ENCODE results near the gene NAV2.

The NAV2 gene

DNA sequence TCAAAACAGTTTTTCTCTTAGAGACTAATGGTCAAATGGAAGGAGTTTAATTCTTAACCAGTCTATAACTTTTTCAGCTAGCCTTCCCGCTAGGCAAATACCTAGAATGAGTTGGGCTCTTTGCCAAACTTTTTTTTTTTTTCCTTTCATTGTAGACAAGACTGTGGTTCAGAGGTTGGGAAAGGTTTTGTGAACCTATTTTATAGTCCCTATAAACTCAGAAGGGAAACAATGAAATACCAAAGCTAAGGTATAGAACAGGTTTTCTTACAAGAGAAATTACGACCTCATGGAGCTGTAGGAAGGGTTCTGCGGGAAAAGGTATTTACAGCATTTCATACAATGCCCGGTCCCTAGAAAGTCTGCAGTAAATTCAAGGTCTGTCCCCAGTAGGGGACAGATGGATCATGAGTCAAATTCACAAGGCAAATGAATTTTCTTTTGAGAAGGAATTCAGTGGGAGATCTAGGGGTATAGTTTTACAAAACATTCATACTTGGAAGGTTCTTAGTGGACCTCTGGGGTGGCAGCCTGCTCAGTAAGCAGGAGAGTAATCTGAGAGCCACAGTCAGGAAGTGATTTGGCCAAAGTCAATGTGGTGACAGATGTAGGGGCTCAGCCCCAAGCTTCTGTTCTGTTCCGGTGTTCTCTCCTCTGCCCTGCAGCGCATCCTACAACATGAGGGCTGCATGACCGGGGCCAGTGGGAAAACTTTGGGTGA is 300.9 kb downstream of the NAV2 start:
- DNase-seq = no peak

DNA sequence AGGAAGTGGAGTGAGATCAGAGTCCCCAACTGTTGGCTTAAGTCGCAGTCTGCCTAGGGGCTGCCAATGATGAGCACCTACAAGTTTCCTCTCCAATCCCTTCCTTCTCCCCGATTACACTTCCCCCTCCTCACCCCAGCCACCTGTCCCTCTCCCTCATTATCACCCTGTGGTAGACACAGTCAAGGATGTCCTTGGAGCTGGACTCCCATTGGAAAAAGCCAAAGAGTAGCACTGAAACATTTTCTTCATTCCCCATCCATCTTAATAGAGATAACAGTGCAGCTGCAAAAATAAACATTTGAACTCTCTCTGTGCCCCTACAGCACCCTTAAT is 301.4 kb downstream of the NAV2 start:
- no peak for DNase-seq

DNA sequence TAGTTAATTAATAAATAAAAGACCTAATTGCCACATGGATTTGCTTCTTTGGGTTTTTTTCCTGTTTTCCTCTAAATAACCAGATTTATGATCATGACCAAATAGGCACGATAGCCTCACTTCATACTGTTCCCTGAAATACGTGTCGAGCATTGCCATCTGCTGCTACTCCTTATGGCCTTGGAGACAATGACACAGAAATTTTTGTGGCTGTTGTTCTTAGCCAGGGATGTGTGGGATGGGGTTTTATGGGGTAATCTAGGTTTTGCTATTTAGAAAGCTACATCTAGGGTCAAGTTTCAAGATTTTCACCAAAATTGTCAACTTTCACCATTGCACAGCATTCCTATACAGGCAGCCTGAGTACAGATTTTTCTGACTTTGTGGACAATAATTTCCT is 302.5 kb downstream of the NAV2 start:
- no peak for DNase-seq

DNA sequence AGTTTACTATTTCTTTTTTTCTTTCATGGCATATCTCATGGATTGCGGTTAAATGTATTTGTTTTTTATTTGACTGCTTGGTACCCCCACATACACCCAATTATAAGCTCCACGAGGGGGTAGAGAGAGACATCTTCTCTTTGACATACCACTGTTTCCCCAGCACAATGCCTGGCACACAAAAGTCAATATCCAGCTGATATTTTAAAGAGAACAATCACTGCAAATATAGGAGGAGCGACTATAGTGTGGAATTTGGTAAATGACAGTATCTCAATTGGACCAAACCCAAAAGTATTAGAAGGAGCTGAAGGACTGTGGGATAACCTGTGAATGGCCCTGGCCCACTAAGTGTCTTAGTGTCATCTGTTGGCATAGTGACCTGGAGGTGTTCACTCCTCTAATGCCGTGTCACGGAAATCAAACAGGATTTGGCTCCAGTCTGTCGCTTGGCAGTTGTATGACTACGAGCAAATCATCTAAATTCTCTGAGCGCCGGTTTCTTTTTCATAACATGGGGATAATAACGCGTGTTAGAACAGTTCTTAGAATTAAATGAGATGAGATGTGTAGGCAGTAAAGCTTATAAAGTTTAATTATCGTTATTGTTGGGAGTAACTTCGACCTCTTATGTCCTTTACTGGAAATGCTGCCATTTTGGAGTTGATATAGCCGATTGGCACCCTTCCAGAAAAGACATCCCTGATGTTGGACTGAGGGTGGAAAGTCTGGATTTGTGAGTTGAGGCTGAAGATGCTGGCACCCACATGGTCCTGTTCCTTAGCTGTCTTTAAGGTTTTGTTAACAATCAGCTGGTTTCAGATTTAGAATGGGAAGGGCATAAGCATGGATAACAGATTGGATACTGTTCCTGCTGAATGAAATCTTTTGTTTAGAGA is 303.1 kb downstream of the NAV2 start:
- DNase-seq = no peak

DNA sequence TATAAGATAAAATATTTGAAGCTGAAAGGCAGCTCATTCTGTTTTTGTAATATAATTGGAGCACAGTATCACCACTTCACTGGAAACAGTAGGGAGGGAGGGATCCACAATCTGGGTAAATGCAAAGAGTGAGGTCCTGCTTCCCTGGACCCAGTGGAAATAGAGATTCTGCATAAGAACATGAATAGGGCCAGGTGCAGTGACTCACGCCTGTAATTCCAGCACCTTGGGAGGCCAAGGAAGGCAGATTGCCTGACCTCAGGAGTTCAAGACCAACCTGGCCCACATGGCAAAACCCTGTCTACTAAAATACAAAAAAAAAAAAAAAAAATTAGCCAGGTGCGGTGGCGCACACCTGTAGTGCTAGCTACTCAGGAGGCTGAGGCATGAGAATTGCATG is 303.9 kb downstream of the NAV2 start:
- no peak for DNase-seq

DNA sequence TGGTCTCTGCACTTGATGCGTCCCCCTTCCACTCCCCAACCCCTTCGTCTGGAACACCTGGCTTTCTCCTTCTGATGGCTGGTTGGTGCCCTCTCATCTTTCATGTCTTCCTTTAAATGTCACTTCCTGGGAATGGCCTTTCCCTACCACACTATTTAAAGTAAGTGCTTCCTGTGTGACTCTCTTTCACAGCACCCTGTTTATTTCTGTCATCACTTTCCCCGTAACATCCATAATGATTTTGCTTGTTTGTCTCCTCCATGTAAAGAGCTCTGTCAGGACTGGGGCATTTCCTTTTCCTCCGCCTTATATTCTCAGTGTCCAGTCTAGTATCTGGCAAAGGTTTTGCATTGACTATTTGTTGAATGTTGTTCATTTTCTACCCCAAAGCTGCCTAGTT is 304.7 kb downstream of the NAV2 start:
- no peak for DNase-seq

DNA sequence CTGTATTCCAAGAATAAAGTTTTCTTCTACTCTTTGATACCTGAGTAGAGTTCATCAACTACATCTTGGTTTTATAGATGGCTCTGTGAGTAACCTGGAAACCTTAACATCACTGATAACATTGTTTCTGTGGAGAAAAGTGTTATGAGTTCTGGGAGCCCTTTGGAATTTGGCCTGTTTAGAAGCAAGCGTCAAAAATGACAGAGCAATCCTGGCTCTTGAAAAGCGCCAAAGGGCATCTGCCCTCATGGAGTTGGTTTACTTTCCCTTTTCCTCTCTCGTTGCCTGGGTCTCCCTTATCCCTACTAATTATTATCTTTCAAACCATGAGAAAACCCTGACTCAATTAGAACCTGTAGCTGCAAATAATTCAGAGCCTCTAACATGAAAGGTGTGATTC is 307.6 kb downstream of the NAV2 start:
- no peak for DNase-seq

DNA sequence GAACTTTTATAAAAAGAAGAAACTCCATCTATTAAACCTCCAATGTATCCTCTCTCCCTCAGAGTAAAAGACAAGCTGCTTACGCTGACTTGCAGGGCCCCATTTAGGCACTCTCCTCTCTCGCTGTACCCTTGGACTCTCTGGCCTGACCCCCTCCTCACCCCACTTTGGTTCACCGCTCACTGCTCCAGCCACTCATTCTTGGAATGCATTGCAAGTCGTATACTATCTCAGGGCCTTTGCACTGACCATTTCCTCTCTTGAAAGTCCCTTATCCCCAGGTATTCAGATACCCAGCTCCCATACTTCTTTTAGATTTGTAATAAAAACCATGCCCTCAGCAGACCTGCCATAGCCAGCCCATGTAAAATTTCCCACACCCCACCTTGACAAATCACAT is 308.1 kb downstream of the NAV2 start:
- no peak for DNase-seq

DNA sequence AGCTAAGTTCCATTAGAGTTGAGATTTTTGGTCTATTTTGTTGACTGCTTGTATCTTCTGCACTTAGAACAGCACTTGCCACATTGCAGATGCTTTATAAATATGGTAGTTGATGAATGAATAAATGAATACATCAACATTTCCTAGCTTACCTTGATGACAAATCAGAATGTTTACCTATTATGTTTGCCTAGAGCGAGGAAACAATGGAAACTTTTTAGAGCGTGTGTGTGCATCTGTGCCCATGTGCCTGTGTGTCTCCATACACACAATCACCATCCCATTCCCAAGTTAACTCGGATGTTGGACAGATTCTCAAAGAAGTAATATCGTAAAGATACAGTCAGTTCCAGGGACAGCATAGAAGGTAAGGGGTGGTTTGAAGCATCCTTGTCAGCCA is 308.6 kb downstream of the NAV2 start:
- DNase-seq = no peak

DNA sequence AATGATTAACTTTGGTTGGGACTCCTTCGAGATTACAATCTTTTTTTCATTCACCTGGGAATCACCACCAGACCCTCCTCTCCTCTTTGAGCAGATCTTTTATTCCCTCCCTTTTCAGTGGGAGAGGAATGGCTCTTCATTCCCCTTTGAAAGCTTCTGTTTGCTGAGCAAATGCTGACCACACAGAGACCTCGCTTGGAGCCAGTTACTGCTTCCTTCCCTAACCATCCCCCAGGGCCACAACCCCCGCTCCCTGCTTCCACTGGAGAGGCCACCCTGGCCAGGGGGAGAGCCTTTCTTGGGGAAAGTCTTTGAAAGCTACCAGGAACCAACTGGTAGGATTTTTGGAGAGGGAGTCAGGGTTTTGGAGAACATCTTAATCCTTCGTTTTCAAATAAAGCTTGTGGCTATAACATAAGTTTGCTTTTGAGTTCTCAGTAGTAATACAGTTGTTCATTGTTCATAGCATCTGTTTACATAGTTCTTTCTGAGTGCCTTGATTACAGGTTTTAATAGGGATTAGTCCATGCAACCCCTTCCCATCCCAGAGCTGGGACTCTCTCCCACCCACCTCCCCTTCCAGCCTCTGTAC is 309.2 kb downstream of the NAV2 start:
- DNase-seq = no peak

DNA sequence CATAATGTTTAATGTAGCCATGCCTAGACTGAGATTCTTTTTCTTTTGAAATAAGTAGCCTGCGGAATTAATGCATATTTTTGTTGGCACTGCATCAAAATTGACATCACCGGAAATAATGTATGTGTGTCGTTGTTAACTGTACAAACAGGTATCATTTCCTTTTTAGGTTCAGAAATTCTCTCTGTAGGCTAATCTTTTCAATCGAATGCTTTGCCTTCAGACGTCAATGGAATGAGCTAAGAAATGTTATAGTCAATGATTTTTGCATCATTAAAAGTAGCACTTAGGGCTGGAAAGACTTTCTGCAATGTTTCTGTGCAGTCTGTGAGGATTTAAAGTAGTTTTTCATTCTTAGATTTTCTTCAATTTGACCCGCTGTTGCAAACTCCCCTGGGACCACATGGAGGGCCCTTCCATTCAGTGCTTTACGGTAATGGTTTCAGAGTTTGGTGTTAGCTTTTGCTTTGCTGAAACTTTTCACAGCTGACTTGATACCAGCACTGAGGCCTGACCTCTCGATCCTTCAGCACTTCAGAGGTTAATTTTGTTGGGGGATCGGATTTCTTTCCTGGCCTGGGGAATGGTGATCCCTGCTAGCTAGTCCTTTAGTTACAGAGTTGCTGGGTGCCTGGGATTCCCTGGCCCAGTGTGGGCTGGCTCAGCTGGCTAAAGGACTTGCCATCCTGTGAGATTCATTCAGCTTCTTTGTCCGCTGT is 309.9 kb downstream of the NAV2 start:
- DNase-seq = no peak

DNA sequence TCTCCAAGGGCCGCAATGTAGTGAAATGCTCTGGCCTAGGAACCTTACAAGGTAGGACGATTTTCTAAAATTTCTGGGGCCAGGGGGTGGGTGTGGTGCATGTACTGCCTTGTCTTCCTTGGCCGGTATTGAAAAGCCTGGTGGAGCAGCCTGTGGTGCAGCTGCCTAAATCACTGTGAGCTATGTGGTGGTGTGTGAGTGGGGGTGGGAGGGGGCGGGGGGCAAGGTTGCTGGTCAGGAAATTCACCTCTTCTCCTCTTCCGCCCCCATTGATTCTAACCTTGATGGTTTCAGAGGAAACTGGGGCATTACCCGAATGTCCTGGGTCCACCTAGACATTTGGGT is 310.4 kb downstream of the NAV2 start:
- no peak for DNase-seq

DNA sequence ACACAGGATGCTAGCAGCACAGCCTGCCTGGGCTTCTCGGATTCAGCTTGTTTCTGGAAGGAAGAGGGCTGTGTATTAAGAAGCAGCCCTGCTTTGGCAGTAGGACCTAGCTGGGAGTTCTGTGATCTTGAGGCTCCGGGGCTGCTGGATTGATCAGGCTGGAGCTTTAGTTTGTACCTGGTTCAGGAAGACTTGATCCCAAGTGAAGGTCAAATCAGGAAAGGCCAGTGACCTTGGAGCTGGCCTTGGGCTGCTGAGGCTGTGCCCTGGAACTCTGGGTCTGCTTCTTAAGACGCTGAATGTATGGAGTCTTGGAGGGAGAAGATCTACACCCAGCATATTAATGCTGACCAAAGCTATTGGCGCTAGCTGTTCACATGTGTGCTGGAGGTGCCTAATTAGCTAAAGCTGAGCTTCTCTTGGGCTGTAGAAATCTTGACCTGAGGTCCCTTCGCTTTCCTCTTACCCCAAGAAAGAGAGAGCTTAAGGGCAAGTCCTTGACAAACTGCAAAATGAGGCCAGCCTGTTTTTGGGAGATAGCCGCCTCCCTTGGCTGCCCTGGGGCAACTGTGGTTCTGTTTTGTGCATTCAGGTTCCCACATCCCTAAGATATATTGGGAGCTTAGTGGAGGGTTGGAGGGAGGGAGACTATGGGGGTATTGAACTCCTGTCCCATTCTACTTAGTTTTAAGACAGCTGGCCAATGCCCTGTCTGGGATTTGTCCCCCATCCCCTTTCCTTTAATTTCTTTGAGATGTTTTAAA is 311.7 kb downstream of the NAV2 start:
- no peak for DNase-seq

DNA sequence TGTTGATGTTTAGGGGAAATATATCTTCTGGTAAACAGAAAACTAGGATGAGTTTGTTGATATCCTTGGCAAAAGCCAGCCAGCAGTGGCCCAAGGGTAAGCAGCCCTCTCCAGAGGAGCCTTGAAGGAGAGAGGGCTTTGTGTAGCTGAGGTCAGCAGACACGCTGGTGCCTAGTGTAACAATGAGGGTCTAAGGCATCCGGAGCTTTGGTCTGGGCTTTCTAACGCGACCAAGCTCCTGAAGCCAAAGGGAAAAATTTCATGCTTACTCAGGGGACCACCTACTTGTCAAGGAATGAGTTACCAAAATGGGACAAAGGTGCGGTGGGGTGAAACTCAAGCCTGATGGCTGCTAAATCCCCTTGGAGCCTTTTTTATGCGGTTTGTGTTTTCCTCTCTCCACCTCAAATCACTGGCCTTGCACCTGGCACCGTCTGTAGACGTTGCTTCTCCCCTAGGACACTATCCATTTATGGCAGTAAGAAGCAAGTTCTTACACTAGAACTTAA is 312.7 kb downstream of the NAV2 start:
- DNase-seq = no peak

DNA sequence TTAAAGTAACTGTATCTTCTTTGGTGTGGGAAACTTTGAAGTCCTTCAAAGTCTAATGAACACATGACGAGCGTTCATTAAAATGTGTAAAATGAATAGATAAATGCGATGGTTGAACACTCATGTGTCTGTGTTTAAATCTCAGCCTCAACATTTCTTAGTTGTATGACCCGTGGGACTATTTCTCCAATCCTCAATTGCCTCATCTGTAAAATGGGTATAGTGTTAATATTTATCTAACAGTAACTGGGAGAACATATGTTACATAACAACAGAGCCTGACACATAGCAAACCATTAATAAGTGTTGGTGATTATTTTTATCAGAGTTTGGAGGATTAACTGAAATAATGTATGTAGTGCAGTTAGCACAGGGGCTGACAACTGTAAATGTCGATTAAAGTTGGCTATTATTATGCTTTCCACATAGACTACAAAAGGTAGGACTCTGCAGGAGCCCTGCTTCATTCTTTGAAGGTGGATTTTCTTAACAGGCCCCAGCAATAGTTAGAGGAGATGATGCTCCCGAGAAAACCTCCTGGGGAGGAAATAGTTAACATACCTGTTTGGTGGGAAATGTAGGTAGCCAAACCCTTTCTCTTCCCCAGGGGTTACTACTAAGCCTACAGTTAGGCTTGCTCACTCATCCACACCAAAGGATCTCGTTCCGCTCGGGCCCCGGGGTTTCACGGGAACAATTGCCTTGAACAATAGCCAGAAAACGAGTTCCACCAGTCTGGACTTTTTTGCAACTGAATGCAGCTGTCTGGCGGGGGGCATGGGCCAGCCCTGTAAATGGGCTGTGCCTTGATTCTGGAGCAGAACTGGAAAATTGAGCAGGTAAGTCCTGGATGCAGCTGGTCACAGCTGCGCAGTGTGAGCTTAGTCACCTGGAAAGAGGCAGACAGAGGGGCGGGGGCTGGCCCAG is 314.3 kb downstream of the NAV2 start:
- no peak for DNase-seq

DNA sequence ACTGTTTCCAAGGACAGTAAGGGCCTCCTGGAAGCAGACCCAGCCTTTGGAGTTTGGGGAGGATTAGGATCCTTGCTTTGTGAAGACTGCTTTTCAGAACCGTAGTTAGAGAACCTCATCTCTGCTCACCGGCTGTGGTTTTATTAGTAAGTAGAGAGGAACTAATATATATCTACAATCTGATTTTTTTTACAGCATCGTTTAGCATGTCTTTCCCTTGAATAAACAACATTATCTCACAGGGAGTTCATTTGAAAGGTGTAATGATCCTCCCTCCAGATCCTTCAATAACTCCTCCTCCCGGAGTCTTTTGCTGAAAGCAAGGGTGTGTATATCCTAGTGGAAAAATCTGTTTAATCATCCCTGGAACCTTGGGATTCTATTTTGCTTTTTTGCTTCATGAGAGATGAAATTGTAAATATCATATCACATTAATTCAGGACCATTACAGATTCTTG is 314.9 kb downstream of the NAV2 start:
- no peak for DNase-seq

DNA sequence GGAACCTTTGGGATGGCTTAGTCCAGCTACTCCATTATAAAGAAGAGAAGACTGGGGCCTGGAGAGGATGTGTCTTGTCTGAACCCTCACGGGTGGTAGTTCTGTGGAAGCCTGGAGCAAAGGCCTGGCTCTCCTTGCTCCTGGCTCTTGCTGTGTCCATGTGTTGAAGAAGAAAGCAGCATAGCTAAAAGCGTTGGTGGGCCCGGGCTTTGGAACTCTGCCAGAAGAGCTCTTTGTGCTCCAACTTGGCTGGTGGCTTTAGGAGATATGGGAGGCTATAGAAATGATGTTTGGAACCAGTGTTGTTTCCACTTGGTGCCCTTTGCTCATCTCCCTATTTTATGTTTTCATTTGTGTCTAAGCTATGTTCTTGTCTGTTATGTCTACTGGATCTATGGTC is 316.6 kb downstream of the NAV2 start:
- DNase-seq = no peak

DNA sequence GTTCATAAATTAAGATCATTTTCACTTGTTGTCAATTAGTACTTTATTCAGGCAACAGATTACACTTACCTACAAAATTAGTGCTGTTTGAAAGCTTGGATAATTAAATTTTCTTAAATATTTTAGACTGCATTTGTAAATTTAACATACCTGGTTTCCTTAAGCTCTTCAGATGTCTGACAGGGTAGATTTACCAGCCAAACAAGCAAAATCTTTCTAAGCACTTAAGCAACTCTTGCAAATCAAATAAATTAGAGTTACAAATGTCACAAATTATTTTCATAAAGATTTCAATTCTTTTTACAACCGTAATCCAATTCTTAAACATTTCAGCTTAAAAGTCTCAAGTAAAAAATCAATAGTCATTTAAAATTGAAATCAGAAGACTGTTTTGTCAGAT is 317.8 kb downstream of the NAV2 start:
- DNase-seq = no peak

DNA sequence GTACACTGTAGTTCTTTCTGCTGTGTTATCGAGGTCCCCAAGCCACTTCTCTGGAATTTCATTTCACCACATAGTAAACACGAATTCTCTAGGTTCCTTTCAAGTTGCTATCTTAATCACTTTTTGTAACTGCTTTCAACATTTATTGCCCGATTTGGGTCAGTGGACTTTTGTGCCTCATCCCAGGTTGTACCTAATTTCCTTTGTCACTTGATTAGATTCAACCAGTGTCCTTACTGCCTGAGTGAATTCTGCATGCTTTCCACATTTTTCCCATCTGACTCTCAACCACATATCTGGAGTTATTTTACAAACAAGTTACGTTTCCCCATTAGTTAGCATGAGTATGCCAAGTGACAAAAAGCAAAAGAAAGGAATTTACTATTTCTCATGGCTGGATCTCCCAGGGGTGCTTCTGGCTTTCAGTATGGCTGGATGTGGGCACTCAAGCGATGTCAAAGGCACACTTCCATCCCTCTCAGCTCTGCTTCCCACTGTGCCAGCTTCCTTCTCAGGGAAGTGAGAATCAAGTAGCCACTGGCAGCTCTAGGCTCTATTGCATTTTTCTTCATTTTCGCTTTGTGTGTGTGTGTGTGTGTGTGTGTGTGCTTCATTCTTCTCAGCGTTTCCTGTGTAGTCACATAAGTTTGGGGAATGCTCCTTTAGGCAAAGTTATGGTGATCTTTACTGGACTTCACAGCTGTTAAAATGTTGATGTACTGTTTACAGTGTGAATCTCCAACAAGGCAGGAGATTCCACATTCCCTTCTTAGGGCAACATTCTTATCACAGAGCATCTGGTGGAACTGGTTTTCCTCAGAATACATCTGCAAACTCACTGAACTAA is 318.7 kb downstream of the NAV2 start:
- DNase-seq = no peak

DNA sequence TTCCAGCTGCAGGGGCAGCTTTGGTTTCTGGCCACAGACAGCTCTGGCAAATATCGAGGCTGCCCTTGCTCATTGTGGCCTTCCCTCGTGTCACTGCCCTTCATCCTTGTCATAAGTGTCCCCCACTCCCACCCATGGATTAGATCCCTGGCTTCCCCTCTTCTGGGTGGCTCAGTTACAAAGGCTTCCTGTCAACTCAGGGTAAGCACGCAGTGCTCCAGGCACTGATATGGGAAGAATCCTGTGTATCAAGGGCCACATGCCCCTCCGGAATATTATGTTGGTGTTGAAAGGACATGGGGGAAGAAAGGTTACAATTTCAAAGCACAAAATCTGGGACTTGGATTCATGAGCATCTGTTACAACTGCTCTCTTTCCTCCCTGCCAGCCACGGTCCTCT is 319.5 kb downstream of the NAV2 start:
- no peak for DNase-seq
